Esophagus muscularis mucosa (tissue), 4 donors: ENCODE data around the gene GCGR. TPM values are rescaled to one million over a fixed set of nuclear protein-coding genes. Genes with fewer than 3 reads are reported as not detected.
A peak's percentile ranks its signal among the peaks of the same experiment; 100 is the strongest.

ENCODE experiments used
- DNase-seq: peaks from one replicate; pipeline ENCODE4 v3.0.0-alpha.2; 2017; ENCODE audit errors: extremely low spot score
- H3K27ac ChIP-seq, 4 donors: fragments of 200-600 bp; sonication (generic); replicated peaks in 1 of 4; 1 replicate in 3 of 4; 2 replicates in 1 of 4; pipeline ENCODE4 v1.5.1; 2016 to 2019; ENCODE audit warnings: mild to moderate bottlenecking in 1 of 4
- H3K27me3 ChIP-seq, 4 donors: fragments of 200-600 bp; sonication (generic); one replicate each; pipeline versions ENCODE4 v1.5.1 to v1.6.0; 2016 to 2019
- H3K36me3 ChIP-seq, 4 donors: fragments of 200-600 bp; sonication (generic); one replicate each; pipeline ENCODE4 v1.5.1; 2016 to 2019
- H3K4me1 ChIP-seq, 4 donors: fragments of 200-600 bp; sonication (generic); one replicate each; pipeline ENCODE4 v1.5.1; 2016 to 2019
- H3K4me3 ChIP-seq, 4 donors: fragments of 200-600 bp; sonication (generic); 1 replicate in 2 of 4; 2 replicates in 2 of 4; pipeline ENCODE4 v1.5.1; 2016 to 2019; ENCODE audit warnings: mild to moderate bottlenecking in 4 of 4, moderate library complexity in 1 of 4
- H3K9me3 ChIP-seq, 4 donors: fragments of 200-600 bp; sonication (generic); 1 replicate in 3 of 4; 2 replicates in 1 of 4; pipeline ENCODE4 v1.5.1; 2016 to 2019
- EP300 ChIP-seq: sonication (generic); formaldehyde crosslinking; IDR thresholded peaks from one replicate; pipeline ENCODE4 v1.6.1; 2017; ENCODE audit warnings: antibody characterized with exemption
- POLR2A ChIP-seq: fragments of 450-650 bp; IDR thresholded peaks from one replicate; pipeline ENCODE4 v1.6.1; 2017; ENCODE audit warnings: antibody characterized with exemption, moderate library complexity, mild to moderate bottlenecking, low read depth
- POLR2AphosphoS5 ChIP-seq, 2 donors: sonication (generic); formaldehyde crosslinking; IDR thresholded peaks; one replicate each; pipeline ENCODE4 v1.6.1; 2017; ENCODE audit warnings: antibody characterized with exemption in 2 of 2
- WGBS: methylation state at CpG from one replicate; pipeline ENCODE4 v1.1.5; 2018; 5-methylcytosine and 5-hydroxymethylcytosine counted together
- intact Hi-C: fragments of 100-400 bp; cut with DNase I; formaldehyde crosslinking; loops from one replicate; pipeline ENCODE4 v1.15.1; 2023
- total RNA-seq, 4 donors: library from RNA; depleted of rRNA; stranded (reverse); fragments of >200 nt; gene quantifications; one replicate each; pipeline versions ENCODE4 v1.1.0 to v1.2.1, GENCODE V29; 2016
- TF ChIP-seq, protein P1 (sequence below), 3 experiments: fragments of 200-600 bp in 2 of 3; fragments of 450-650 bp in 1 of 3; sonication (generic) in 2 of 3; IDR thresholded peaks; one replicate each; pipeline ENCODE4 v1.5.1; 2017 to 2019; ENCODE audit warnings: antibody characterized with exemption in 3 of 3, mild to moderate bottlenecking in 2 of 3, moderate library complexity in 1 of 3

GCGR gene
- under 1 TPM in 2 of 4 donors, not detected in 2; 0.17 to 0.40 TPM for total RNA-seq

GRCh38 chr17:81803728-81804558 is at the start of gene GCGR:
GCGR (plus strand) TSS chr17:81804150; CDS start chr17:81809019, 4,869 bp downstream.
- no peaks in the 10 kb centered on the region for H3K9me3 ChIP-seq
- intact Hi-C loops = no loop called here
- peaks cover 12 to 24% (median 20%) of the 10 kb centered on the region in 4 donors for H3K4me1 ChIP-seq
- H3K27ac ChIP-seq = no peak within 1 kb of the TSS
- peaks cover 0 to 90% (median 37%) of the 10 kb centered on the region in 4 donors for H3K27me3 ChIP-seq
- WGBS = 6% methylated on average over 13 of the region's 110 CpGs
- DNase-seq = no peak
- H3K36me3 ChIP-seq = no peaks in the 10 kb centered on the region
- peak within 1 kb of the TSS; percentile 5 to 28 (median 27) for H3K4me3 ChIP-seq
- TF ChIP-seq, protein P1, sequence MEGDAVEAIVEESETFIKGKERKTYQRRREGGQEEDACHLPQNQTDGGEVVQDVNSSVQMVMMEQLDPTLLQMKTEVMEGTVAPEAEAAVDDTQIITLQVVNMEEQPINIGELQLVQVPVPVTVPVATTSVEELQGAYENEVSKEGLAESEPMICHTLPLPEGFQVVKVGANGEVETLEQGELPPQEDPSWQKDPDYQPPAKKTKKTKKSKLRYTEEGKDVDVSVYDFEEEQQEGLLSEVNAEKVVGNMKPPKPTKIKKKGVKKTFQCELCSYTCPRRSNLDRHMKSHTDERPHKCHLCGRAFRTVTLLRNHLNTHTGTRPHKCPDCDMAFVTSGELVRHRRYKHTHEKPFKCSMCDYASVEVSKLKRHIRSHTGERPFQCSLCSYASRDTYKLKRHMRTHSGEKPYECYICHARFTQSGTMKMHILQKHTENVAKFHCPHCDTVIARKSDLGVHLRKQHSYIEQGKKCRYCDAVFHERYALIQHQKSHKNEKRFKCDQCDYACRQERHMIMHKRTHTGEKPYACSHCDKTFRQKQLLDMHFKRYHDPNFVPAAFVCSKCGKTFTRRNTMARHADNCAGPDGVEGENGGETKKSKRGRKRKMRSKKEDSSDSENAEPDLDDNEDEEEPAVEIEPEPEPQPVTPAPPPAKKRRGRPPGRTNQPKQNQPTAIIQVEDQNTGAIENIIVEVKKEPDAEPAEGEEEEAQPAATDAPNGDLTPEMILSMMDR (IDR thresholded peaks at IDR 0.05) = no peak
- TF ChIP-seq POLR2AphosphoS5 (IDR thresholded peaks at IDR 0.05) = no peak
- no peak for TF ChIP-seq POLR2A
- no peak for TF ChIP-seq EP300

GRCh38 chr17:81792675-81793615 is 11.0 kb upstream of the GCGR start:
- no peaks in the 10 kb centered on the region for H3K36me3 ChIP-seq
- H3K27ac ChIP-seq = no peak overlapping the region
- peaks cover 0 to 32% (median 3%) of the 10 kb centered on the region in 4 donors for H3K27me3 ChIP-seq
- H3K9me3 ChIP-seq = no peaks in the 10 kb centered on the region
- intact Hi-C loops = no loop called here
- TF ChIP-seq POLR2AphosphoS5 (IDR thresholded peaks at IDR 0.05) (no peak), EP300 (no peak), POLR2A (no peak)
- TF ChIP-seq, protein P1 (IDR thresholded peaks at IDR 0.05) = no peak
- no peak for DNase-seq
- no peaks in the 10 kb centered on the region for H3K4me1 ChIP-seq
- 90% methylated on average over 8 of the region's 8 CpGs for WGBS
- H3K4me3 ChIP-seq = no peak overlapping the region

DNA sequence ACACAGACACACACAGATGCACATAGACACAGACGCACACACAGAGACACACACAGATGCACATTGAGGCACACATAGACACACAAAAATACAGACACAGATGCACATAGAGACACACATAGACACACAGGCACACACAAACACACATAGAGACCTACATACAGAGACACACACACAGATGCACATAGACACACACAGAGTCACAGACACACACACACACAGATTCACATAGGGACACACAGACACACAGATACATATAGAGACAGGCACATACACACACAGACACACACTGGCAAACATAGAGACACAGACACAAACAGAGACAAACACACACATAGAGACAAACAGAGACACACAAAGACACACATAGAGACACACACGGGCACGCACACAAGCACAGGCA is 9.9 kb upstream of the GCGR start:
- Histone ChIP-seq H3K36me3 (no peaks in the 10 kb centered on the region), H3K4me3 (no peak overlapping the region), H3K9me3 (no peaks in the 10 kb centered on the region), H3K27me3 (peaks cover 0 to 32% (median 3%) of the 10 kb centered on the region in 4 donors), H3K4me1 (no peaks in the 10 kb centered on the region), H3K27ac (no peak overlapping the region)
- no peak for TF ChIP-seq POLR2AphosphoS5 (IDR thresholded peaks at IDR 0.05)
- no peak for TF ChIP-seq POLR2A
- TF ChIP-seq, protein P1 (IDR thresholded peaks at IDR 0.05) = no peak
- no peak for TF ChIP-seq EP300
- DNase-seq = no peak
- intact Hi-C loops = no loop called here
- WGBS = 82% methylated on average over 3 of the region's 3 CpGs

DNA sequence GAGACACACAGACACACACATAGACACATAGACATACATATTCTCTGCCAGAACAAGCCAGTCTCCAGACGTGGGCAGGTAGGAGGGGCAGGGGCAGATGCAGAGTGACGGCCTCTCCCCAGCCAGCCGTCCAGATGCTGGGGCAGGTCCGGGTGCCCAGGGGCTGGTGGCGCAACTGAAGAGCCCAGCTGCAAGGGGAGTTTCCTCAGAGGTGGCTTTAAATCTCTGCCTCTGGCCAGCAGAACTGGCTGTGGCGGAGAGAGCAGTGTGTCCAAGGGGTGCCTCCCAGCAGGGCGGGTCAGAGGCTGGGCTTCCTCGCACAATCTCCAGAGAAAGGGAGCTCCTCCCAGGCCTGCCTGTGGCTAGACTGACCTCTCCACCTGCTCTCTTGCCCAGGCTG is 9.4 kb upstream of the GCGR start:
- intact Hi-C loops = no loop called here
- Histone ChIP-seq H3K27ac (no peak overlapping the region), H3K4me1 (no peaks in the 10 kb centered on the region), H3K9me3 (no peaks in the 10 kb centered on the region), H3K27me3 (peaks cover 0 to 32% (median 3%) of the 10 kb centered on the region in 4 donors), H3K4me3 (no peak overlapping the region), H3K36me3 (no peaks in the 10 kb centered on the region)
- no peak for TF ChIP-seq POLR2A
- TF ChIP-seq EP300 = no peak
- 45% methylated on average over 6 of the region's 8 CpGs for WGBS
- DNase-seq = no peak

DNA sequence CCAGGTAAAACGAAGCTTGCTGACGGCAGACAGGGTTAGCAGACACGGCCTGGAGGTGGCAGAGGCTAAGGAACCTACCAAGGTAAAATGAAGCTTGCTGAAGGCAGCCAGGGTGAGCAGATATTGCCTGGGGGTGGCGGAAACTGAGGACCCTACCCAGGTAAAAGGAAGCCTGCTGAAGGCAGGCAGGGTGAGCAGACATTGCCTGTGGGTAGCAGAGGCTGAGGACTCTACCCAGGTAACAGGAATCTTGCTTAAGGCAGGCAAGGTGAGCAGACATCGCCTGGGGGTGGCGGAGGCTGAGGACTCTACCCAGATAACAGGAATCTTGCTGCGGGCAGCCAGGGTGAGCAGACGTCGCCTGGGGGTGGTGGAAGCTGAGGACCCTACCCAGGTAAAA is 2.6 kb upstream of the GCGR start:
- H3K9me3 ChIP-seq = no peaks in the 10 kb centered on the region
- no peak overlapping the region for H3K27ac ChIP-seq
- no peak for DNase-seq
- TF ChIP-seq POLR2A (no peak), EP300 (no peak), POLR2AphosphoS5 (IDR thresholded peaks at IDR 0.05) (no peak)
- TF ChIP-seq, protein P1 (IDR thresholded peaks at IDR 0.05) = no peak
- peaks cover 0 to 67% (median 37%) of the 10 kb centered on the region in 4 donors for H3K27me3 ChIP-seq
- no peaks in the 10 kb centered on the region for H3K36me3 ChIP-seq
- H3K4me1 ChIP-seq = peaks cover 12 to 24% (median 20%) of the 10 kb centered on the region in 4 donors
- intact Hi-C loops = no loop called here
- WGBS = 73% methylated on average over 9 of the region's 9 CpGs
- no peak overlapping the region for H3K4me3 ChIP-seq
